A549 treated with CpdA at 1 μM for 4 hours (cell line): ENCODE results near the gene TDRKH. TPM values are rescaled to one million over a fixed set of nuclear protein-coding genes. Genes with fewer than 3 reads are reported as not detected.

Experiments used
- total RNA-seq: library from RNA; stranded (reverse); fragments of 200-300 nt; extraction: Qiagen RNA extraction; gene quantifications from 5 replicates; pipeline ENCODE4 v1.2.3, GENCODE V29; 2022; ENCODE audit warnings: low read depth

TDRKH gene
- total RNA-seq, result 5.9 to 6.9 TPM (median 6.6 TPM) in 5 replicates

DNA sequence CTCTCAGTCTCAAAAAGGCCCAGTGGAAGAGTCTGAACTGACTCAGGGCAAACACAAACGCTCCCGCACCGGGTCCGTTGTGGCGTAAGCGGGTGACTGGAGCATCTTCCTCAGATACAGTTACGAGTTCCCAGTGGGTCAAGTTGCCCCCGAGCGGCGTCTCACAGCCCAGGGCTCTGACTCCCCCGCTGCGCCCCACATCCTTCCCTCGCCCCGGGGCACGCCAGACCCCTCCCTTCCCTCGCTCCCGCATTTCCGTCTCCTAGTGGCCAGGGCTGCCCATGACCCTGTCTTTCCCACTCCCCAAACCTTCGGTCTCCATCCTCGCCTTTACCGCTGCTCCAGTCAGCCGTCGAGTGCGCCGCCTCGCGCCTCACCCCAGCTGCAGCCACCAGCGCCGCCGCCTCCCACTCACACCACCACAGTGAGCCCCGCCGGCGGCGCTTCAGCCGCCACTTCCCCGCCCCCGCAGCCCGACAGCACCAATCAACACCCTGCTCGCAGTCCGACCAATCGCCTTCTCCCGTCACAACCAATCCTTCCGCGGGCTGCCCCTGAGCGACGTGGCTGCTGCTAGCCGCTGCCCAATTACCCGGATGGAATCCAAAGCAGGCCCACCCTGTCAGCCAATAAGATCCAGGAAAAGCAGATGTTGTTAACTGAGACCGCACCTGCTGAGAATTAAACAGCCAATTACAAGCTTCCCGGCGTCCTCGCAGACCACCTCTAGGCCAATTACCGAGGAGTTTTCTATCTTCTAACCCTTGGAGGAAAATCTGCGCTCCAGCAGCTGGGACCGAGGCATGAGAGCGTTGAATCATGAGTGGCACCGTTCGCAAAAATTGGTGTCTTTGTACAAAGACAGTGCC is at the start of gene TDRKH:
TSS of gene TDRKH (minus strand) at position 430 of the 869 bp plus-strand sequence. CDS start 7,478 bp downstream, outside the sequence.

GRCh38 chr1:151839457-151840403 is 49.4 kb upstream of the TDRKH start, which contains the start of gene C2CD4D:
C2CD4D (minus strand) TSS chr1:151839820; CDS start chr1:151838989, 831 bp downstream.

DNA sequence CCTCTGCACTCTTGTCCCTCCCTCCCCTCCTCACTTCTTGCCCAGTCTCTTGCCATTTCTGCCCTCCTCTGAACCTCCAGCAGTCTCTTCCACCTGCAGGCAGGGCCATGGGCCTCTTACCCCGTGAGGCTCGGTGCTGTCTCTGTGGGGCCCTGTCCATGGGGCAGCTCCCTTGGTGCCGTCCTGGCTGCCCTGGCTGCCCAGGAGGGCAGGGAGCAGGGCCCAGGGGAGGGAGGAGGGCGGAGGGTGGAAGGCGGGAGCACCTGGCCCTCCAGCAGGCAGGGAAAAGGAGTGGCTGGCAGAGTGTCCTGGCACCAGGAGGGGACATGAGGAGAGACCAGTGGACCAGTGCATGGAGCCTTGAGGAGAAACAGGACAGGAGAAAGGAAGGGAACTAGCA is 41.3 kb upstream of the TDRKH start, which contains the start of gene RORC:
TSS of gene RORC (minus strand) at position 198 of the 400 bp plus-strand sequence. CDS start at position 160, 38 bp downstream.

GRCh38 chr1:151805066-151805820 is 14.9 kb upstream of the TDRKH start, which contains the start of gene LINGO4:
LINGO4 (minus strand) TSS chr1:151805419; CDS start chr1:151802704, 2,715 bp downstream.

DNA sequence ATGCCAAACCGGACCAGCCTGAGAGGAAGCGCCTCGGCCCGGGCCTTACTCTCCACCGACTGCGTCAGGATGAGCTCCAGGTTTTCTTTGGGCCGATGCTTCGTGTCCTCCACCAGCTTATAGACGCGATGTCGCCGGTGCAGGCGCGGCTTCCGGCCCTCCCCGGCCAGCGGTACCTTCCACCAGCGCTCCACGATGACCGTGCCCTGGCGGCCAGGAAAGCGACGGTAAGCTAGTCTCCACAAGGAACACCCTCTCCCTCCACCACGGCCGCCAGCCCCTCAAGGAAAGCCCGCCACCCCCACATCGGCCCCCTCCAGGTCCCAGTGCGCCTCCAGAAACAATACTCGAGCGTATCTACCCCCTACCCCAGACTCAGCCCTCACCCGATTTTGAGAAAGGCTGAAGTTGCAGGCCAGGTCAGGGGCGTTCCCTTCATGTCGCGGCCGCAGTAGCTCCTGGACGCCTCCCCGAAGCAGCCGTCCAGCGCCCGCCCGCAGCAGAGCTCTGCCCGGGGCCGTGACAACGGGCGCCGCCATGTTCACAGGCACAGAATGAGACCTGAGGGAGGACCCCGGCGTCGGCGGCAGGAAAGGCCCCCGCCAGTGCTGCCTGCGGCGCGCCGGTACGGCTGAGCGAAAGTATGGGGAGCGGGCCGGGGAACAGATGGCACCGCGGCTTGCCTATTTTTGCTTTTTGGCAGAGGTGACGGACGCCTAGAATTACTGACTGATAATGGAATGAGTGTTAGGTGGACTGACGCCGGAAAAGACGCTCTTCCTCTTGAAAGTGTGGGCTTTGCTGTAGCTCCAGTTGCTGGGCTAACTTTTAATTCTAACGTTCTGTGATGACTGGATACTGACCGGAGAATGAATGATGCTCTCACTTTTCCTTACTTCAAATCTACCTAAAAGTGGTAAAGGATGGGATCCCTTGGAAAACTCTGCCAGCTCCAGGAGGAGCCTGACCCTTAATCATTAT is 27.1 kb downstream of the TDRKH start, which contains the start of gene MRPL9:
TSS of gene MRPL9 (minus strand) at position 556 of the 981 bp plus-strand sequence. CDS start at position 539, 17 bp downstream.

Other genes with a start within 250 kb of the TDRKH start
- gene SNX27, start 178.4 kb downstream of the TDRKH start, total RNA-seq, result 6.9 to 10.9 TPM (median 8.1 TPM) in 5 replicates
- gene CELF3, start 73.7 kb downstream of the TDRKH start, total RNA-seq, result 0.08 TPM in 1 of 5 replicates, not detected in the others
- 0.43 TPM in 1 of 5 replicates, not detected in the others for gene RIIAD1, start 69.0 kb downstream of the TDRKH start, total RNA-seq
- gene MRPL9, start 27.0 kb downstream of the TDRKH start, total RNA-seq, result 70.2 to 91.4 TPM (median 83.9 TPM) in 5 replicates
- not detected in 5 replicates for gene LINGO4, start 14.9 kb upstream of the TDRKH start, total RNA-seq
- gene RORC, start 41.3 kb upstream of the TDRKH start, total RNA-seq, result 0.03 to 0.06 TPM in 2 of 5 replicates, not detected in the others
- not detected in 5 replicates for gene C2CD4D, start 49.3 kb upstream of the TDRKH start, total RNA-seq
- not detected in 5 replicates for gene THEM5, start 63.2 kb upstream of the TDRKH start, total RNA-seq
- 12.7 to 14.1 TPM (median 13.4 TPM) in 5 replicates for gene THEM4, start 119.0 kb upstream of the TDRKH start, total RNA-seq
- 1,952 to 2,092 TPM (median 2,021 TPM) in 5 replicates for gene S100A10, start 203.4 kb upstream of the TDRKH start, total RNA-seq
- gene S100A11, start 246.5 kb upstream of the TDRKH start, total RNA-seq, result 1,668 to 1,944 TPM (median 1,920 TPM) in 5 replicates